Left forelimb (tissue), 1 donor: ENCODE results near the gene MINPP1.

Experiments used
- DNase-seq: peaks from one replicate; pipeline ENCODE4 v3.0.0-alpha.2; 2018; ENCODE audit warnings: low spot score

The MINPP1 gene

DNA sequence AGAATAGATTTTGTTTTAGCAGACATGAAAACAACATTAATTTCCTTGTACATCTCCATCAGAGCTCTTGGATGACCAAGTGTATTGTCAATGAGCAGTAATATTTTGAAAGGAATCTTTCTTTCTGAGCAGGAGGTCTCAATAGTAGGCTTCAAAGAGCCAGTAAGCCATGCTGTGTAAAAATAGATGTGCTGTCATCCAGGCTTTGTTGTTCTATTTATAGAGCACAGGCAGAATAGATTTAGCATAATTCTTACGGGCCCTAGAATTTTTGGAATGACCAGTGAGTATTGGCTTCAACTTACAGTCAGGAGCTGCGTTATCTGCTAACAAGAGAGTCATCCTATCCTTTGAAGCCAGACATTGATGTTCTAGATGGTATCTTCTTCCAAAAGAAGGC is 19.0 kb downstream of the MINPP1 start:
- DNase-seq: no peak

DNA sequence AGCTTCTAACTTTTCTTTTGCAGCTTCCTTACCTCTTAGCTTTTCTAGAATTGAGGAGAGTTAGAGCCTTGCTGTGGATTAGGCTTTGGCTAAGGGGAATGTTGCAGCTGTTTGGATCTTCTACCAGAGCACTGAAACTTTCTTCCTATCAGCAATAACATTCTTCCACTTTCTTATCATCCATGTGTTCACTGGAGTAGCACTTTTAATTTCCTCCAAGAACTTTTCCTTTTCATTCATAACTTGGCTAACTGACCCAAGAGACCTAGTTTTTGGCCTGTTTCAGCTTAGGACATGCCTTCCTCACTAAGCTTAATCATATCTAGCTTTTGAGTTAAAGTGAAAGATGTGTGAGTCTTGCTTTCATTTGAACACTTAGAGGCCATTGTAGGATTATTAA is 19.6 kb downstream of the MINPP1 start:
- no peak for DNase-seq

DNA sequence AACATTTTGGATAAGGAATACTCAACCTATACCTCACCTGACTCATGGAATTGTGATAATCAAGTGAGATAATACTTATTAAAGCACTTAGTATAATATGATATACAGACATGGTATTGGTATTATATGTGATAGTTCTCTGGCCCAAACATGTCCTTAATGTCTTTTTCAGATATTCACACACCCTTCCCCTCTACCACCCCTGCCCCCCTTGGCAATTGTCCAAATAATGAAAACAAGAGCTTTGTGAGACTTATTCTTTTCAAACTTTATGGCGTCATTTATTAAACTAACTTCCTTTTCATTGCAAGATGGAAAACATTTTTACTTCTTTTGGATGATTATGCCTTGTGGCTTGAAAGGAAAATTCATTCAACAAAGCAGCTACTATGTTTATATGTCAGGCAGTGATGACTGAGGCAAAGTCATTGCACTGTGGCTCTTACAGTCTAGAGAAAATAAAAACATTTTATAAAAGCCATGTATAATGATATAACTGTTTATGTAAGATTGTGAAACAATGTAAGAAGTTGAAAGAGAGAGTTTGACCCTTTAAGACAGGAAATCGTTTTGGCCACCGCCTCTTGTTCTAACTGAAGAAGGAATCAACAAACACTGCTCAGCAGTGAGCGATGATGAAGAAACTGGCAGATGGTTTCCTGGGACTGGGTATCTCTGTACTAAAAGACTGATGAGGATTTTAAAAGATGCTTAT is 27.4 kb downstream of the MINPP1 start:
- DNase-seq: no peak

DNA sequence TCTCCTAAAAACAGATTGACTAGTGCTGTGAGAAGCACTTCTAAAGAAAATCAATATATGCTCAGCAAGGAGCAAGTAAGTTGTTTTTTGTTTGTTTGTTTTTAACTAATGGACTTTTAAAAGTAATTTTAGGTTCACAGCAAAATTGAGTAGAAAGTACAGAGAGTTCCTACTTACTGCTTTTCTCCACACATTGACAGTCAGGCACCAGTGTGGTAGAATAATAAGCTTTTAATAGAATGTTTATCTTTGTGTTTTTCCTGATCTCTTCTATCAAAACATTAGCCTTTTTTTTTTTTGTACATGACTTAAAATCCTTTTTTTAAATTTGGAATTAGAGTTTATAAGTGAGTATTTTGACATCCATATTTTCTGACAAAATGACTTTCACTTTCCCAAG is 28.0 kb downstream of the MINPP1 start:
- no peak for DNase-seq

DNA sequence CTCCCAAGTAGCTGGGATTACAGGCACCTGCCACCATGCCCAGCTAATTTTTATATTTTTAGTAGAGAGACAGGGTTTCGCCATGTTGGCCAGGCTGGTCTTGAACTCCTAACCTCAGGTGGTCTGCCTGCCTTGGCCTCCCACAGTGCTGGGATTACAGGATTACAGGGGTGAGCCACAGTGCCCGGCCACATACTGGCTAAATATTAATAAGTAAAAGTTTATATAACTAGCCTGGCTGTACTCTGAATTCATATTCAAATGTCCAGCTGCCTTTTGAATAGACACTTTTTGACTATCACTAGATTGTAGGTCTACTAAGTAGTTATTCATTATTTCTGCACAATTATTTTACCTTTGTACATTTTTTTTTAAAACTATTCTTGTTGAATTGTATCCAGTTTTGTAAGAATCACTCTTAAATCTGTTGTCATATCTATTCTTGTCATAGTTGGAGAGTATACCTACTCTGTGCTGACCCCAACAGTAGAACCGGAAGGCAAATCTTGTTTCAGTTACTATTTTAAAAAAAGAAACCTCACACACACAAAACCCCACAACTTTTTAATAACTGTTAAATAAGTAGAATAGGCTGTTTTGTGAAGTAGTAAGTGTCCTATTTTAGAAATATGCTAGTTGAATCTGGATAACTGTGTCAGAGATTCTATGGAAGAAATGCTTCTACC is 29.6 kb downstream of the MINPP1 start:
- DNase-seq: no peak

DNA sequence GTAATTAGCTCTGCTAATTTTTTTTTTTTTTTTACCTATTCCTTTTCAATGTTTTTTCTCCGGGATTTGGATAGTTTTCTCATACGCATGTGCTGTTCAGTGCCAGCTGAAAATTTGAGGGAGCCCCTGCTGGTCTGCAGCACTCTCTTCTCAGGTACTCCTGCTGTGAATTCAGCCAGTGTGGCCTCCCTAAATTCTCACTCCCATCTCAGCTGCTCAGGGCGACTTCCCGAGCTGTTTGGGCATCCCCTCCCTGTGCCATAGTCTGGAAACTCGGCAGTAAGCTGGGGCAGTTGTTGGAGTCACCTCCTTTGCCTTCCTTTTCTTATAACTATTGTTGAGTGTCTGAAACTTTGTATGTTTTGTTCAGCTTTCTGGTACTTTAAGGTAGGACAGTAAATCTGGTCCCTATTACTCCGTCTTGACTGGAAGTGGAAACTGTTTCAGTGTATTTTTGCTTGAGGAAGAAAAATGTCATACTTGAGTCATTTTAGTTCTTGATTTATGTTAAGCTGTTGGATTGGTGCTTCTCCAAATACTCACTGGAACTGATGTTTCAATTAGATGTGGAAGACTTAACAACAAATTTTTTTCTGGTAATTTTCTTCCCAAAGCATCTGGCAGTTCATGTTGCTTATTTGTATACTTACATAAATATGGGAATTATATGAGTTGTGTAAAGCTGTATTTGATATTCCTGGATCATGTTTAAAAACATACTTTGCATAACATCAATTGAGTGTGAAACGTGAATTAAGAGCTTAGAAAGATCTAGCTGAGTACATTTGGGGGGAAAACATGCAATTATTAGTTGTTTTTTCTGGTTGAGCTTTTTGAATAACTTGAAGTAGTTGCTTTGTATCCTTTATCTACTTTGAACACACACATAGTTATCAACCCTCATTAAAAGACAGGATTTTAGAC is 33.7 kb downstream of the MINPP1 start:
- DNase-seq: no peak

DNA sequence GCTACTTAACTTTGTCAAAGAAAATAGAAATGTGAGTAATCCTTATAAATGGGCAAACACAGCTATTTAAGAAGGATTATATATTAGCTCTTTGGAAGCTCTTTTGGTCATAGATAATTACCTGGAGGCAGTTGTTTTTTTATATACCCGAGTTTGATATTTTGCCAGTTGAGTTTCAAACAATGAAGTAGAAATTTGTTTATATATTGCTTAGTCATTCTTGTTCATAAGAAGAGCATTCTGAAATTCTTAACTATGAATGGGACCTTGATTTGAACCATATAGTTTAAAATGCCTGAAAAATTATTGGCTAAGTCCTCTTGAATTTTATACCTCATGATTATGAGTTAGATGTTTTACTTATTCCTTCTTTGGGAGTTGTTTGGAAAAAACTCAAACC is 36.4 kb downstream of the MINPP1 start:
- DNase-seq: no peak

DNA sequence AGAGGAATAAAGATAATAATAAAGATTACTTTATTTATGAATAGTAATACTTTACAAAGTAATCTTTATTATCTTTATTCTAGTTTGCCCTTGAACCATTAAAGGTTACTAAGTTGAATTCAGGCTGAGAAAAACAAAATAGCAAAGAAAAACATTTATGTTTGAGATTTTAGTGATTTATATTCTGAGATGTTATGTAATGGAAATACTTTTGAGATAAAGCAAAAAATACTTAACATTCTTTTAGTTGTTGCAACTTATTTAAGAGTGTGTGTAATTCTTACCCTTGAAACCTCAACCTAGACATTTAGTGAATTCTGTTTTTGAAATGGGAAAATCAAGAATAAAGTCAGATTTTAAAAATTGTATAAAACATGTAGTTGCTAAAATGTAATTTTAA is 40.0 kb downstream of the MINPP1 start:
- DNase-seq: no peak

DNA sequence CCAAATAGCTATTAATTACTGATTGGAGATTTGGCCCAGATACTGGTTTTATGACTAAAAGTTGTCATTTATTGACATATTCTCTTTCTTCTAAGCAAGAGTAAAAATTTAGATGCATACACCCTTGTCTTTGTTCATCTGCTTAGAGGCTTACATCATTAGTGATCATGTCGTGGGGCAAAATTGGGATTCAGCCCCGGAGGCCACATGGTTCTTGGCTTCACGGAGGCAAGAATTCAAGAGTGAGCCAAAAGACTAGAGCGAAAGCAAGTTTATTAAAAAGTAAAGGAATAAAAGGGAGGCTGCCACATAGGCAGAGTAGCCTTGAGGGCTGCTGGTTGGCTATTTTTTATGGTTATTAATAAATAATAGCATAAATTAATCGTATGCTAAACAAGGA is 41.1 kb downstream of the MINPP1 start:
- no peak for DNase-seq

DNA sequence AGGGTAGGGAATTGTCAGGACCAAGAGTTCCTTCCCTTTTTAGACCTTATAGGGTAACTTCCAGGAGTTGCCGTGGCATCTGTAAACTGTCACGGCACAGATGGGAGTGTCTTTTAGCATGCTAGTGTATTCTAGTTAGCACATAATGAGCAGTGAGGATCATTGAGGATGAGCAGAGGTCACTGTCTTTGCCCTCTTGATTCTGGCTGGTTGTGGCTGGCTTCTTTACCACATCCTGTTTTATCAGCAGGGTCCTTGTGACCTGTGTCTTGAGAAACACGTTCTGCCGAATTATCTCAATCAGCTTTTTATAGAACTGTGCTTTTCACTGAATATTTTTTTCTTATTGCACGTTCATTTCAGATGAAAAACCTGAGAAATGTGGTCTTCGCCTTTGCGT is 41.5 kb downstream of the MINPP1 start:
- DNase-seq: no peak

DNA sequence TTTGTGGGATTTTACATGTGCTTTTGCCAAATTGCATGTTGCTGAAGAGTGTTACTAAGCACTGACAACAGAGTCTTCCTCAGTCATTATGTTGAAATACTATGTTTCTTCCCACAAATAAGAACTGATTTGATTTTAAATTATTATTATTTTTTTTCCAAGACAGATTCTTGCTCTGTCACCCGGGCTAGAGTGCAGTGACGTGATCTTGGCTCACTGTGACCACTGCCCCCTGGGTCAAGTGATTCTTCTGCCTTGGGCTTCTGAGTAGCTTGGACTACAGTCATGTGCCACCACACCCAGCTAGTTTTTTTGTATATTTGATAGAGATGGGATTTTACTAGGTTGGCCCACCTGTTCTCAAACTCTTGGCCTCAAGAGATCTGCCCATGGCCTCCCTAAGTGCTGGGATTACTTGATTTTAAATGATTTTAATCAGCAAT is 42.3 kb downstream of the MINPP1 start:
- DNase-seq: no peak

DNA sequence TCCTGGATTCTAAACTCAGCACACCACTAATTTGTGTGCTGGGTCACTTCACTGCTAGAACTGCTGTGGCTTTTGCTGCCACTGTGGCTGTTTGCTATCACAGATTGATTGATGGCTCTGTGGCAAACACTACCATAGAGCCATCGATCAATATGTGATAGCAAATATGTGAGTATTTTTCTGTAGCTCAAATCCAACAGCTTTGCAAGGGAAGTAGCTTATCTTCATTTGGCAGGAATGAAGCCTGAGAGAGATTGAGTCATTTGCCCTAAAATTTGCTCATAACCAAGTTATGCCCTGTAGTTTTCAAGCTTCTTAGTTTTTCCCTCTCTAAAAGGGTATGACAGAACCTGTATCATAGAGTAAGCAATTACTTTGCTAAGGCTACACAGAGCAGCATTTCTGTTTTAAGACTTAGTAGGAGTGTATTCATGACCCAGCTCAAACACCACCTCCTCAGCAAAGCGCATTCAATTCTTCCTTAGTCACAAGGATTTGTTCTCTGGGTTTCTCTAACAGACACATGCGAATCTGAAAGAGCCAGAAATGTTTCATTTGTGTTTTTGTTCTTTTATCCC is 43.1 kb downstream of the MINPP1 start:
- no peak for DNase-seq

DNA sequence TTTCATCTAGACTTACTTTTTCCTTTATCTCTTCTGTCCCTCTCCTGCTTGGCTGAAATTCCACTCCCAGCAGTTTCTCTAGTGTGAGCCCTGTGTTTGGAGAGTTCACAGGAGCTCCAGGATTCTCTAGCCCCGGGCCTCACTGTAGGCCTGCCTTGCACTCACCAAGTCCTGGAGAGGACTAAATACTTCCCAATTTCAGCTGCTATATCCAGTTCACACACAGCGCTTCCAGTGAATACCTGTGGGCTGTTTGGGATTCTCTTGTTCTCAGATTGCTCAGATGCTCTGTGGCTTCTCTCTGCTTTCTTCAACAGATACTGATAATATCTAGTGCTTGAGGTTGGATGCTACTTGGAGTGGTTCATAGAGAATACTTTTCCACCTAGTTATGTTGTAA is 46.0 kb downstream of the MINPP1 start:
- no peak for DNase-seq

DNA sequence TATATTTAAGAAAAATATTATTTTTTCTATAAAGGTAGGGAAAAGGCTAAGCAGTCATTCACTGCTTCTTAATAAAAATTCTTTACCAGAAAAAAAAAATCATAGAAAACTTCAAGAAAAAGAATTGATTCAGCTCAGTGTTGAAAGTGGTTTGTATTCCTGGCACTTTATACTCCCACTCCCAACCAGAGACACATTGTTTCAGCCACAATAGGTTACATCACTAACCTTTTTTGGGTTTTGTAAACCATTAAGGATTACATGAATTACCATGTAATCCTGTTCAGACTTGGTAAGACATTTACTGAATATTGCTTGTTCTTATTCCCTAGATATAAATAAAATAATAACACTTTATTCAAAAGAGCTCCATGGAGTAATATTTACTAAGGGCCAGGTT is 46.6 kb downstream of the MINPP1 start:
- DNase-seq: no peak

DNA sequence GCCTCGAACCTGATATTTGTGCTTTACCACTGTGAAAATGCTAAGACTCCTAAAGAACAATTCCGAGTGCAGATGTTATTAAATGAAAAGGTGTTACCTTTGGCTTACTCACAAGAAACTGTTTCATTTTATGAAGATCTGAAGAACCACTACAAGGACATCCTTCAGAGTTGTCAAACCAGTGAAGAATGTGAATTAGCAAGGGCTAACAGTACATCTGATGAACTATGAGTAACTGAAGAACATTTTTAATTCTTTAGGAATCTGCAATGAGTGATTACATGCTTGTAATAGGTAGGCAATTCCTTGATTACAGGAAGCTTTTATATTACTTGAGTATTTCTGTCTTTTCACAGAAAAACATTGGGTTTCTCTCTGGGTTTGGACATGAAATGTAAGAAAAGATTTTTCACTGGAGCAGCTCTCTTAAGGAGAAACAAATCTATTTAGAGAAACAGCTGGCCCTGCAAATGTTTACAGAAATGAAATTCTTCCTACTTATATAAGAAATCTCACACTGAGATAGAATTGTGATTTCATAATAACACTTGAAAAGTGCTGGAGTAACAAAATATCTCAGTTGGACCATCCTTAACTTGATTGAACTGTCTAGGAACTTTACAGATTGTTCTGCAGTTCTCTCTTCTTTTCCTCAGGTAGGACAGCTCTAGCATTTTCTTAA is 47.7 kb downstream of the MINPP1 start:
- no peak for DNase-seq

DNA sequence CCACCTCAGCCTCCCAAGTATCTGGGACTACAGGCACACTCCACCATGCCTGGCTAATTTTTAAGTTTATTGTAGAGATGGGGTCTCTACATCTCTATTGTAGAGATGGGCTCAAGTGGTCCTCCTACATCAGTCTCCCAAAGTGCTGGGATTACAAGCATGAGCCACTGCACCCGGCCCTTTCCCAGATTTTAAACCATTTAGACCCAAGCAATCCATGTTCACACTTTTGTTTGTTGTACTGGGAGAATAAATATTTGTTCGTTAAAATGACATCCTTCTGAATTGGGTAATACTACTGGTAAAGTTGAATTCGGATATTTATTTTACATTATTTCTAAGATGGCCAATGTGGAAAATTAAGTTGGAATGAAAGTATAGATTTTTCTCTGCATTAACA is 52.7 kb downstream of the MINPP1 start:
- DNase-seq: no peak

DNA sequence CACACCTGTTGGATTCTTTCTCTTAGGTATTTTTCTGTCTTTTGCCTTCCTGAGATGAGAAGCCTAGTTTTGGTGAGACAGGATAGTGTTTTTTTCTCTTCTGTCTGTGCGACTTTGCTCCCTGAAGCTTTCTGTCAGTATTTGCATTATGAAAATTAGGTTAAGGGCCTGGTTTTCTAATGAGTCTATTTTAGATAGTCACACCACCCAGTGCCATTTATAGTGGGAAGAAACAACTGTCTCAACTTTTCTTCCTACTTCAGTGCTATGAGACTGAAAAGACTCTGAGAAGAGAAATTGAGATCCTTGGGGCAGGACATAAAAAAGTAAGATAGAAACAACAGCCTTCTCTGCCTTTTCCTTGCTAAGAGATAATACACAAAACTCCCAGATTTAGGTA is 53.6 kb downstream of the MINPP1 start:
- DNase-seq: no peak

DNA sequence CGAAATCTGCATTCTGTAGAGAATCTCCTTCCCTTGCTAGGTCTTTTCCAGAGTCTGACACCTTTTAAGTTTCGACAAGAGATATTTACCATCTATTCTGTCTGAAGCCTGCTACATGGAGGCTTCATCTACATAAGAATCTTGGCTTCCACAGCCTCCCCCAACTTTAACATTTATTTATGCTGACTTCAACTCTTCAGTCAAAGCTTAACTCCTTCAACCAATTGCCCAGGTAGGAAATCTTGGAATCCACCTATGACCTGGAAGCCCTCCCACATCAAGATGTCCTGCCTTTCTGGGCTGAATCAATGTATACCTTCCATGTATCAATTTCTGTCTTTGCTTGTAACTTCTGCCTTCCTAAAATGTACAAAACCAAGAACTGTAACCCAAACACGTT is 54.7 kb downstream of the MINPP1 start:
- no peak for DNase-seq

DNA sequence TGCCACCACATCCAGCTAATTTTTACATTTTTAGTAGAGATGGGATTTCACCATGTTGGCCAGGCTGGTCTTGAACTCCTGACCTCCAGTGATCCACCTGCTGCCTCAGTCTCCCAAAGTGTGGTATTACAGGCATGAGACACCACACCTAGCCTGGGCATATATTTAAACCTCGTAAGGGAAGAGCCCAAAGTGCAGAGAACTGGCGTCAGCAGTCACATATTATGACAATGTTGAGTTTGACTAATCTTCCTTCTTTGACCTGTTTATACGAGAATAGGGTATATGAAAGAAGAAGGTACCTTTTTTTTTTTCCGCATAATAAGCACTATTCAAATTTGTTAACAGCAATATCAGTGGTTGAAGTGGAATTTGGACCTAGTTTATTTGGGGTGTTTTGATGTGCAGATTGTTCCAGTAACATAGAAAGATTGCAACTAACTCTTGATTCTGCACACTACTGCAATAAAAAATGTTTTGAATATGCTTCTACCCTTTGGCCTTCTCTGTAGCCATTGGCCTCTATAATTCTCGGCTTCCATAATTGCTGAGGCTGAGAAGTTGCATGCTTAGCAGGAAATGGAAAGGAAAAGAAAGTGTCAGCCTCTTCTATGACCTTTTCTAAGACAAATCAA is 55.9 kb downstream of the MINPP1 start:
- DNase-seq: no peak

DNA sequence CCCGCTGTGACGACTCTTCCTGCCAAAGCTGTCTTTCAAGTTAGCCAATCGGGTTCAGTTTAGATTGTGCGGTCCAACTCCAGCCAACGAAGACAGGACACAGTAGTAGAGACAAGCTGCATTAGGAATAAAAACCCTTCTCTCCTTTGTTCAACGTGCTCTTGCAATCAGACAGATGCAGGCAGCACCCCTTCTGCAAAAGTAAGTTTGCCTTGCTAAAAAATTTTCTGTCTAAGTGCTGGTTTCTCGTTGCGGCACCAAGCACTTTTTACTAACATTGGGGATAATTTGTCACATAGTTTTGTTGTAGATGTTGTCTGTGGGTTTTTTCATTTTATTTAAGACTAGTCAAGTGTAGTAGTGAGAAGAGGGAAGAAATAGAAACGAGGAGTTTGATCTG is 58.1 kb downstream of the MINPP1 start:
- no peak for DNase-seq

DNA sequence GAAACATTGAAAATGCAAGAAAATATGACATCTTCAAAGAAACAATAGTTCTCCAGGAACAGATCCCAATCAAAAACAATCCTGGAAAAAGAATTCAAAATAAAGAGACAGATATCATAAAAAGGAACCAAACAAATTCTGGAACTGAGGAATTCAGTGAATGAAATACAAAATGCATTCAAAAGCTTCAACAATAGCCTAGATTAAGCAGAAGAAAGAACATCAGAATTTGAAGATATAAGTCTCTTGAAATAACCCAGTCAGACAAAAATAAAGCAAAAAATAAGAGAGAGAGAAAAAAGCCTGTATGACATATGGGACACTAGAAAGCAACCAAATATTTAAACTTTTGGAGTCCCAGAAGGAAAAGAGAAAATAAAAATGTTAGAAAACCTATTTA is 60.3 kb downstream of the MINPP1 start:
- DNase-seq: no peak
